SK-N-MC (cell line): ENCODE measurements around the gene SEPTIN12.
A peak's percentile ranks its signal among the peaks of the same experiment; 100 is the strongest.

ENCODE experiments used
- DNase-seq: peaks from one replicate; pipeline ENCODE4 v3.0.0-alpha.2; 2011; ENCODE audit warnings: low read depth, low spot score
- H3K27ac ChIP-seq: fragments of 200-600 bp; sonication (generic); 2 replicates; pipeline ENCODE4 v1.5.1; 2016; ENCODE audit warnings: mixed run types
- H3K36me3 ChIP-seq: fragments of 200-600 bp; sonication (generic); 2 replicates; pipeline ENCODE4 v1.6.1; 2017; ENCODE audit warnings: antibody characterized with exemption, low read length, mixed read lengths; ENCODE audit not compliant: insufficient read depth
- H3K4me3 ChIP-seq: fragments of 200-600 bp; sonication (generic); 2 replicates; pipeline ENCODE4 v1.5.1; 2016
- H3K9ac ChIP-seq: fragments of 200-600 bp; sonication (generic); 2 replicates; pipeline ENCODE4 v1.8.0; 2017; ENCODE audit warnings: mixed run types, mixed read lengths; ENCODE audit not compliant: insufficient read length
- H3K9me3 ChIP-seq: fragments of 200-600 bp; sonication (generic); 2 replicates; pipeline ENCODE4 v1.6.1; 2017; ENCODE audit warnings: low read depth, mild to moderate bottlenecking, antibody characterized with exemption, low read length, moderate library complexity, mixed read lengths
- EZH2 ChIP-seq: fragments of 200-600 bp; sonication (generic); IDR thresholded peaks from one replicate; pipeline ENCODE4 v1.6.1; 2017; ENCODE audit warnings: antibody characterized with exemption
- FOXP2 ChIP-seq: optimal IDR thresholded peaks from 2 replicates; pipeline ENCODE3; 2011; ENCODE audit warnings: mild to moderate bottlenecking, moderate library complexity; ENCODE audit not compliant: insufficient read depth; ENCODE audit errors: extremely low read length, control extremely low read depth
- POLR2AphosphoS5 ChIP-seq: IDR thresholded peaks from 2 replicates; pipeline ENCODE4 v1.6.1; 2012; ENCODE audit warnings: mild to moderate bottlenecking, low read depth, low read length, borderline replicate concordance

Gene SEPTIN12

DNA sequence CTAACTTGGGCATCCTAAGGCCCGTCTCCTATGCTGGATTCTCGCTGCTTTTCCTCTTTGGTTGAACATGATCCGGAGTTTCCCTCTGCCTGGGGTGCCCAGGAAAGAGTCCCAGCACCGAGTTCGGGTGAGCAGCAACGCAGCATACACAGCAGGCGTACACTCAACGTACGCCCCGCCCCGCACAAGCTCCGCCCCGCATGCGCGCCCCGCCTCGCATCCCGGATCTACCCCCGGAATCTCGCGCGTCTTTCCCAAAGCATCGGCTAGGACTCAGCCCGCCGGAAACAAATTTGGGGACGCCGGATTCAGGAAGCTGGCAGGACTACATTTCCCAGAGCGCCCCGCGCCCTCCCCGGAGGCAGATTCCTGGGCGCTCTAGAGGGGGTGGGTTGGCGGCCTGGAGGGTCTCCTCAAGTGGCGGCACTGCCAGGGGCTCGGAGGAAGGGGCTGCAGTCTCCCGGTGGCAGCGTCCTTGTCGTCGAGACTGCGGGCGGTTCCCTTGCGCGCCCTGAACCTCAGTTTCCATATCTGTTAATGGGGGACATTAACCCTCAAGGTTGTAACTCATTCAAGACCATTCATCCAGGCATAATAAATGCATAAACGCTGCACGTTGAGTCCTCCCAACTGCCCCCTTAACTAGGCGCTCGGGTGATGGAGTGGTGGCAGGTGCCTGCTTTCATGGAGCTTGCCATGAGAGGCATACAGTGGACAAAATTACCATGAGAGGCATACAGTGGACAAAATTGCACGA lies 19.4 kb downstream of the SEPTIN12 start:
- Histone ChIP-seq H3K9me3 (no peaks in the 10 kb centered on the region), H3K36me3 (peaks cover 9% of the 10 kb centered on the region; the same call in 1 of the 2 replicates), H3K27ac (peak overlapping the region; percentile 78), H3K4me3 (peak overlapping the region; percentile 82), H3K9ac (peak overlapping the region; percentile 78)
- peak; percentile 76 for DNase-seq
- TF ChIP-seq EZH2: no peak
- TF ChIP-seq POLR2AphosphoS5: peak; percentile 90
- TF ChIP-seq FOXP2: peak; percentile 89

DNA sequence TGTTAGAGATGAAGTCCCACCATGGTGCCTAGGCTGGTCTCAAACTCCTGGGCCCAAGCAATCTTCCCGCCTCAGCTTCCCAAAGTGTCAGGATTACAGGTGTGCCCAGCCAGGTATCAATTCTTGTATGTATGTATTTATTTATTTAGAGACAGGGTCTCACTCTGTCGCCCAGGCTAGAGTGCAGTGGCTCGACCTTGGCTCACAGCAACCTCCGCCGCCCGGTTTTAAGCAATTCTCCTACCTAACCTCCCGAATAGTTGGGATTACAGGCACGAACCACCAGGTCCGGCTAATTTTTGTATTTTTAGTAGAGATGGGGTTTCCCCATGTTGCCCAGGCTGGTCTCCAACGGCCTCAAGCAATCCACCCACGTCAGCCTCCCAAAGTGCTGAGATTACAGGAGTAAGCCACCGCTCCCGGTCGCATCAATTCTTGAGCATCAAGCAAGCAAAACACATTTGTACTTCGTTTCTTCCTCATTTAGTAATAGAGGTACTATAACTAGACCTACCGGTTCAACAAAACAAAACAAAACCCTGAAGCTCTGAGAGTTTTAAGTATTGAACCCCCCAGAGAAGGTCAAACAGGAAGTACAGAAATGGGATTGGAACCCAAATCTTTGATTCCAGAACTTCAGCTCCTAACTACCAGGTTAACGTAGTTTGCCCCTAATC lies 20.1 kb downstream of the SEPTIN12 start:
- peak overlapping the region; percentile 78 for H3K9ac ChIP-seq
- H3K4me3 ChIP-seq: peak overlapping the region; percentile 82
- H3K36me3 ChIP-seq: peaks cover 13% of the 10 kb centered on the region; the same call in 1 of the 2 replicates
- no peak for DNase-seq
- no peaks in the 10 kb centered on the region for H3K9me3 ChIP-seq
- H3K27ac ChIP-seq: peak overlapping the region; percentile 78
- no peak for TF ChIP-seq EZH2
- TF ChIP-seq POLR2AphosphoS5: no peak
- TF ChIP-seq FOXP2: no peak

DNA sequence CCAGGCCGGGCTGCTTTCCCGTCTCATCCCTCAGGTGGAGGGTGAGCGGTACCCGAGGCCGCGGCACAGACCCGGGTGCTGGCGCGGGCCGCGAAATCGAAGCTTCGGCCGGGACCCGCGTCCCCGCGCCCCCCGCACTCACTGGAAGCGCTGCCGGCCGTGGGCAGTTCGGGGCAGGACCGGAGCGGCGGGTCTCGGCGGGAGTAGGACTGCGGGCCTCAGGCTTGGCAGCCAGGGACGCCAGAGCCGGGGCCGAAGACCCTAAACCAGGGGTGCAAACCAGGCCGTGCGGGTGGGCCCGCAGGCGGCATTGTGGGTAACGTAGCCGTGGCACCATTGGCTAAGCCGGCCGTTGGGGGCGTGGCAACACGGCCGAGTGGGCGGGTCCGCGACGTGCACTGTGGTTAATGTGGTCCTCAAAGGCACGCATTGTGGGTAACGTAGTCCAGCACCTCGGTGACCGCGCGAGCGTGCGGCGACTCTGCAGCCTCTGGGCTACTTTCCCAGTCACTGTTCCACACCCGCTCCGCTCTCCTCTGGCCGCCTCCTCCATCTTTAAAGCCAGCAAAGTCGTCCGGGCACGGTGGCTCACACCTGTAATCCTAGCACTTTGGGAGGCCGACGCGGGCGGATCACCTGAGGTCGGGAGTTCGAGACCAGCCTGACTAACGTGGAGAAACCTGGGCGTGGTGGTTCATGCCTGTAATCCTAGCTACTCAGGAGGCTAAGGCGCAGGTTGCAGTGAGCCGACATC lies 21.1 kb downstream of the SEPTIN12 start, which contains the start of gene ZNF500:
ZNF500 (minus strand) TSS at position 288 of the 754 bp plus-strand sequence. CDS start 1,184 bp downstream, outside the sequence.
- Histone ChIP-seq H3K4me3 (peak within 1 kb of the TSS; percentile 95), H3K9ac (peak within 1 kb of the TSS; percentile 98), H3K36me3 (peaks cover 19% of the 10 kb centered on the region; the same call in 1 of the 2 replicates), H3K27ac (peak within 1 kb of the TSS; percentile 78; the same call in 1 of the 2 replicates), H3K9me3 (no peaks in the 10 kb centered on the region)
- TF ChIP-seq EZH2 (no peak), FOXP2 (peak; percentile 66), POLR2AphosphoS5 (peak; percentile 82)
- DNase-seq: peak; percentile 75

- no peak for DNase-seq
- Histone ChIP-seq H3K9me3 (no peaks in the 10 kb centered on the region), H3K9ac (peak overlapping the region; percentile 98), H3K36me3 (peaks cover 23% of the 10 kb centered on the region; the same call in 1 of the 2 replicates), H3K27ac (no peak overlapping the region), H3K4me3 (peak overlapping the region; percentile 95)
- no peak for TF ChIP-seq EZH2
- TF ChIP-seq FOXP2: no peak
- TF ChIP-seq POLR2AphosphoS5: no peak
These were observed 22.4 kb downstream of the SEPTIN12 start for GRCh38 chr16:4765511-4766474.

DNA sequence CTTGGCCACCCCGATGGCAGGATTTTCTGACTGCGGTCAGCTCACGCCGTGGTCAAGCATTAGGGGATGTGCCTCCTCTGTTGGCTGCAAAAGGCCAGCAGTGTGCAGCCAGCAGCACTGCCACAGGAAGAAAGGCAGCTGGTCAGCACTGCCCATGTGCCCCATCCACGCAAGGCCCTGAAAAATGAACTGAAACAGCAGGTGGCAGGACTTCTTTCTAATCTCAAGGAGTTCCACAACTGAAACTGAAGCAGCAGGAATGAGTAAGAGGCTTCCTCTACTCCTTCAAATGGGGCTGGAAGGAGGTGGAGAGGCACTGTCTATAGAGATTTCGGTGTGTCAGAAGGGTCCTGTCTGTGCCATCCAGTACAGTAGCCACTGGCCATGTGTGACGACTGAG lies 24.4 kb downstream of the SEPTIN12 start:
- H3K36me3 ChIP-seq: peaks cover 40% of the 10 kb centered on the region
- no peak overlapping the region for H3K27ac ChIP-seq
- no peaks in the 10 kb centered on the region for H3K9me3 ChIP-seq
- H3K4me3 ChIP-seq: no peak overlapping the region
- DNase-seq: no peak
- no peak for TF ChIP-seq POLR2AphosphoS5
- no peak for TF ChIP-seq EZH2
- TF ChIP-seq FOXP2: no peak
- no peak overlapping the region for H3K9ac ChIP-seq

DNA sequence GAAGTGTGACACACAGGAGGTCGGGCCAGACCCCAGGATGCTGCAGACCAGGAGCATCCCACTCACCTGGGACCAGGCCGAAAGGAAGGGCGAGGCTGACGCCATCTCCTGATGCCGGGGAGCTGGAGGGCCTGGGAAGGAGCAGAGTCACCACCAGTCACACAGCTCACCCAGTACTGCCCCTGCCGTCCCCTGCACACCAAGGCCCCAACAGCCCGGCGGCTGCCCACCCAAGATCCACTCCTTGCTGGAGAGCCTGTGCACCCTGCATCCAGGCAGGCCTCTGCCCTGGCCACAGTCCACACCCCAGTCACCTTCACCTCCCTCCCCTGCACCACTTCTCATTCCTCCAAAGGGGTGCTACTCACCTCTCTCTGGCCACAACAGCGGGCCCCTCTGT lies 25.9 kb downstream of the SEPTIN12 start:
- no peak for TF ChIP-seq FOXP2
- TF ChIP-seq POLR2AphosphoS5: no peak
- no peak overlapping the region for H3K9ac ChIP-seq
- no peak for DNase-seq
- H3K9me3 ChIP-seq: no peaks in the 10 kb centered on the region
- H3K4me3 ChIP-seq: no peak overlapping the region
- H3K36me3 ChIP-seq: peaks cover 46% of the 10 kb centered on the region
- H3K27ac ChIP-seq: no peak overlapping the region

- Histone ChIP-seq H3K9me3 (no peaks in the 10 kb centered on the region), H3K27ac (no peak overlapping the region), H3K9ac (no peak overlapping the region), H3K4me3 (no peak overlapping the region), H3K36me3 (peaks cover 55% of the 10 kb centered on the region)
- no peak for DNase-seq
- no peak for TF ChIP-seq POLR2AphosphoS5
- TF ChIP-seq EZH2: no peak
- TF ChIP-seq FOXP2: no peak
These were observed 27.8 kb downstream of the SEPTIN12 start for GRCh38 chr16:4760221-4760910.
